NCI-H82 (cell line): ENCODE data around the gene FYB1.
"Not testable (repeated sequence)": the region's sequence is repeated elsewhere in the genome, so short reads cannot be mapped to it uniquely, and the experiment has no call there.

Source experiments
- DNase-seq: peaks from one replicate; lab custom pipeline; 2025; lab: John Stamatoyannopoulos, UW

Gene FYB1, protein sequence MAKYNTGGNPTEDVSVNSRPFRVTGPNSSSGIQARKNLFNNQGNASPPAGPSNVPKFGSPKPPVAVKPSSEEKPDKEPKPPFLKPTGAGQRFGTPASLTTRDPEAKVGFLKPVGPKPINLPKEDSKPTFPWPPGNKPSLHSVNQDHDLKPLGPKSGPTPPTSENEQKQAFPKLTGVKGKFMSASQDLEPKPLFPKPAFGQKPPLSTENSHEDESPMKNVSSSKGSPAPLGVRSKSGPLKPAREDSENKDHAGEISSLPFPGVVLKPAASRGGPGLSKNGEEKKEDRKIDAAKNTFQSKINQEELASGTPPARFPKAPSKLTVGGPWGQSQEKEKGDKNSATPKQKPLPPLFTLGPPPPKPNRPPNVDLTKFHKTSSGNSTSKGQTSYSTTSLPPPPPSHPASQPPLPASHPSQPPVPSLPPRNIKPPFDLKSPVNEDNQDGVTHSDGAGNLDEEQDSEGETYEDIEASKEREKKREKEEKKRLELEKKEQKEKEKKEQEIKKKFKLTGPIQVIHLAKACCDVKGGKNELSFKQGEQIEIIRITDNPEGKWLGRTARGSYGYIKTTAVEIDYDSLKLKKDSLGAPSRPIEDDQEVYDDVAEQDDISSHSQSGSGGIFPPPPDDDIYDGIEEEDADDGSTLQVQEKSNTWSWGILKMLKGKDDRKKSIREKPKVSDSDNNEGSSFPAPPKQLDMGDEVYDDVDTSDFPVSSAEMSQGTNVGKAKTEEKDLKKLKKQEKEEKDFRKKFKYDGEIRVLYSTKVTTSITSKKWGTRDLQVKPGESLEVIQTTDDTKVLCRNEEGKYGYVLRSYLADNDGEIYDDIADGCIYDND

DNA sequence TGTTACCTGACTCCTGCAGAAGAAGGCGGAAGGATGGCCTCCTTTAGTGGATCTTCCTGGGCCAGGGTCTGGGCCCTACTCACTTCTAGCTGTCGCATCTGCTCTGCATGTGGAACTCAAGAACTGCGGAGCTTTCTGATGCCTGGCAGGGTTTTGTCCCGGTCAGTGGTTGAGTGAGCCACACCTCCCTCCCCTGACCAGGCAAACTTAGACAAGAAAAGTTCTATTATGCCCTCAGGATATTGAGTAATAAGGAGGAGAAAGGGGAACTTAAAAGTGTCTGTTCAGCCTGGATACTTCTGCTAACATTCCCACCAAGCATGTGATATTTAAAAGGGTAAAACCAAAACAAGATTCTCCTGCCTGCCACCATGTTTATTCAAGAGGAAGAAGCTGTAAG lies at the start of gene FYB1:
Gene FYB1 (minus strand): TSS at position 127 of the 400 bp plus-strand sequence. CDS start 16,603 bp downstream, outside the sequence.
- DNase-seq: no peak

GRCh38 chr5:39267186-39267585 lies 47.8 kb upstream of the FYB1 start:
- DNase-seq: no peak

DNA sequence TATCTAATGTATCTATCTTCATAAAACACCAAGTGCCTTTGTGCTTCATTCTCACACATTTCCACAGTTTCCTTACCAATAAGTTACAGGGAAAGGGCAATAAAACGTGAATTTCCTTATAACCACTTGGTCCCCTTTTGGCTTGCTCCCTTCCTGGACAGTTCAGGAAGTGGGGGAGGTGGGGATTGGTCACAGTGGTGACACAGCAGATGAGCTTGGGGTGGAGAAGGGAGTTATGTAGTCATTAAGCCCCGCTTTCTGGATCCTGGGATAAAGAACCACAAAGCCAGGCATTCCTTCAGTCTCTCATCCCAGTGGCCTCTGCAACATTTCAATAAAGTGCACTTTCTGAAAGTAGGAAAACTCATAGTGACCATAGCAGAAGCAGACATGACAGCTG lies 47.1 kb upstream of the FYB1 start:
- no peak for DNase-seq

DNA sequence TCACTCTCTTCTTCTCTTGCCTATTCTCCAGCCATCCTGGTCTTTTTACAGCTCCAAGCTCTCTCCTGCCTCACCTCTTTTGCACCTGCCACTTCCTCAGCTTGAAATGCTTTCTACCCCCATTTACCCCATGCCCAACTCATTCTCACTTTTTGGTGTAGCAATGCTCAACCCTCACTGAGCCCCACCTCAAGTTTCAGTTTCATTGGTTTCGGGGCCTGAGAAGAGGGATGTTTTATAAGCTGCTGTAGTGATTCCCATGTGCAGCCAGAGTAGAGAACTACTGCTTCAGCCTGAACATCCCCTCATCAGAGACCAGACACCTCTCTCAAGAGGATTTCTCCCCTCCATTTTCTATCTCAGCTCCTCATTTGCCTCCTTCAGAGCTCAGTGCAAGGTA lies 45.2 kb upstream of the FYB1 start:
- no peak for DNase-seq

- DNase-seq: no peak
Observed at GRCh38 chr5:39262981-39263380, 43.6 kb upstream of the FYB1 start.

- no peak for DNase-seq
Observed at GRCh38 chr5:39260095-39260494, 40.7 kb upstream of the FYB1 start.

DNA sequence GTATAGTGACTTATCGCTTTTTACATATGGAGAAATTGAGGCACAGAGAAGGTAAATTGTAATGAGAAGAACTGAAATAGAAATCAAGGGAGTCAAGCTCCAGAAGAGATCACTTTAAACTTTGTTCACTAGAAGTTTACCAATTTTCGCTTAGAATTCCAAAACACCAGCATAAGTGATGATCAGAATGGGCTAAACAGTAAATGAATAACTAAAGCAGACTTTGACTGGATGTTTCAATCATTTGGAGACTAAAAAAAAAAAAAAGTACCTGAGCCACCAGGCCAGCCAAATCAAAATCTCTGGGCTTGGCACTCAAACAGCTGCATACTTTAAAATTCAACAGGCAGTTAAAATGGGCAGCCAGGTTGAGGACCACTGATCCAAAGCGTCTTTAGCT lies 38.2 kb upstream of the FYB1 start:
- no peak for DNase-seq

DNA sequence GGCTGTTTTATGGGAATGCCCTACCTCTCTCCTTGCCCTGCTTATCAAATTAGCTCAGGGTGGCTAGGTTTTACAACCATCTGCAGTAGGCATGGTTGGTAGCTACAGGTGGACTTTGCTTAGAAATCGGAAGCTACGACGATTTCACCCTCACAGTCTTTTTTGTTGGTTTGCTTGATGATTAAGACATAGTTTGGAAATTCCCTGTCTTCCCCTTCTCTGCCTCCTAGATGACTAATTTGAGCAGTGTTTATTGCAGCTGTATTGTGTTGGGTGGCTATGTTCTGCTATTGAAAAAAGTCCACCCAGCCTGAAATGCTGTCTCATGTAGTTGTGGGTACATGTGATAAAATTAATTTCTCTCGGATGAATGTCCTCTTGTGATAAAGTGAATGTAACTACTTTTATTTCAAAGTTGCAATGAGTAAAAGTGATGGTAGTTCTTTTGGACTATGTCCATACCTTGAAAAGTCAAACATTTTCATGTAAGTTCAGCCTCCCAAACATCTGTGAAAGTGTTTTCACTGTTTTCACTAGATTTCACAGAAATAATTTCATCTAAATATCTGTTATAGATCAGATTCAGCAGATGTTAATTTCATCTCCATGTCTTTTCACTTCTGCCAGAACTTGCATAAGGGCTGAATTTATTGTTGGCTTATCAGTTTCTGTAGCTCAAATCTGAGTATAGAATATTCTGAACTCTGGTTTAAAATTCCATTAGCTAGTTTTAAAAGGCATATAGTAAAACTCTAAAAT lies 37.3 kb upstream of the FYB1 start:
- no peak for DNase-seq

GRCh38 chr5:39255406-39255805 lies 36.0 kb upstream of the FYB1 start:
- no peak for DNase-seq

GRCh38 chr5:39254671-39255070 lies 35.3 kb upstream of the FYB1 start:
- no peak for DNase-seq

- DNase-seq: no peak
Observed at GRCh38 chr5:39253196-39253595, 33.8 kb upstream of the FYB1 start.

DNA sequence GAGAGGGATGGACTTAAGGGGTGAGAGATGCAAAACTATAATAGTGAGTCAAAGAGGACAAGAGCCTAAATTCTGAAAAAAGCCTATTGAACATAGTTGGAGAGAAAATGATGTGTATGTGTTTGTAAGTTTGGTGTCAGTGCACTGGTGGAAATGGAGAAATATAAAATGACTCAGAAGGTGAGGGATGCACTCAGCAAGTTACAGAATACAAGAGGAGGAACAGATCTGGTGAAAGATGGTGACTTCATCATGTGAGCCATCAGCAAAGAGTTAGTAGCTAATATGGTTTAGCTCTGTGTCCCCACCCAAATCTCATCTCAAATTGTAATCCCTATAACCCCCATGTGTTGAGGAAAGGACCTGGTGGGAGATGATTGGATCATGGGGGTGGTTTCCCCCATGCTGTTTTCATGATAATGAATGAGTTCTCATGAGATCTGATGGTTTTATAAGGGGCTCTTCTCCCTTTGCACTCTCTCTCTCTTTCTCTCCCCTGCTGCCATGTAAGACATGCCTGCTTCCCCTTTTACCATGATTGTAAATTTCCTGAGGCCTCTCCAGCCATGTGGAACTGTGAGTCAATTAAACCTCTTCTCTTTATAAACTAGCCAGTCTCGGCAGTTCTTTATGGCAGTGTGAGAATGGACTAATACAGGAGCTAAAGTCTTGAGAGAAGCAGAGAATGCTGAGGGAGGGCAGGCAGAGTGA lies 30.4 kb upstream of the FYB1 start:
- no peak for DNase-seq

DNA sequence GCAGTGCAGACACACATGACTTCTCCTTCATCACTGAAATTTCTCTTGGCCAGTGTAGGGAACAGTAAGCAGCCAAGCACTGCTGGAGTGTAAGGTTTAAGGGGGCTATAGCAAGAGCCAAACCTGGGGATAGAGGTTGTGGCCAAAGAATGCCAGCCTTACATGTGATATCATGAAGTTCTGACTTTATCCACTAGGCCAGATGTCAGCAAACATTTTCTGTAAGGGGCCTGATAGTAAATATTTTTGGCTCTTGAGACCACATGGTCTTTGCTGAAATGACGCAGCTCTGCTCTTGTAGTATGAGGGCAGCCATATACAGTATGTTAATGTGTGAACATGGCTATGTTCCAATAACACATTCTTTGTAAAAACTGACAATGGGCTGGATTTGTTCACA lies 29.7 kb upstream of the FYB1 start:
- DNase-seq: no peak

DNA sequence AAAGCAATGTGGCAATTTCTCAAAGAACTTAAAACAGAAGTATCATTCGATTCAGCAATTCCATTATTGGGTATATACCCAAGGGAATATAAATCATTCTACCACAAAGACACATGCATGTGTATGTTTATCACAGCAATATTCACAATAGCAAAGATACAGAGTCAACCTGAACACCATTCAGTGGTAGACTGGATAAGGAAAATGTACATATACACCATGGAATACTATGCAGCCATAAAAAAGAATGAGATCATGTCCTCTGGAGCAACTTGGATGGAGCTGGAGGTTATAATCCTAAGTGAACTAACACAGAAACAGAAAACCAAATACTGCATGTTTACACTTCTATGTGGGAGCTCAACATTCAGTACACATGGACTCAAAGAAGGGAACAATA lies 21.4 kb upstream of the FYB1 start:
- no peak for DNase-seq

- DNase-seq: peak; percentile 51
Observed at GRCh38 chr5:39238366-39239105, 19.2 kb upstream of the FYB1 start.

DNA sequence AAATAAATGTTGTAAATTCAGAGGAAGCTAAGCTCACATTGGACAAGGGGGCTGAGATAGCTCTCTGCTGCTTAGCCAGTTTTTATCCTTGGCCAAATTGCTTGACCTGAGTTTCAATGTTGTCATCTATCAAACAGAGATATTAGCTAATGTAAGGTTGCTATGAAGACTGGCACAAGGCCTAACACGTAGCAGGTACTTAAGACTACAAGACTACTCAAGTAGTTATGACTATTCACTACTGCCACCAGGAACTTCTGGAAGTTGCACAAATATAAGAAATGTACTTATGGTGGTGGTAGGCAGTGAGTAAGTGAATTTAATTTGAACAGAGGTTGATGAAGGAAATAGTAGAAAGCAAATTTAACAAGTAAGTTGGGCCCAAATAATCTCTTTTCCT lies 17.4 kb upstream of the FYB1 start:
- no peak for DNase-seq

GRCh38 chr5:39235648-39236047 lies 16.3 kb upstream of the FYB1 start:
- DNase-seq: no peak

- DNase-seq: not testable (repeated sequence)
Observed at GRCh38 chr5:39234494-39234893, 15.1 kb upstream of the FYB1 start.

DNA sequence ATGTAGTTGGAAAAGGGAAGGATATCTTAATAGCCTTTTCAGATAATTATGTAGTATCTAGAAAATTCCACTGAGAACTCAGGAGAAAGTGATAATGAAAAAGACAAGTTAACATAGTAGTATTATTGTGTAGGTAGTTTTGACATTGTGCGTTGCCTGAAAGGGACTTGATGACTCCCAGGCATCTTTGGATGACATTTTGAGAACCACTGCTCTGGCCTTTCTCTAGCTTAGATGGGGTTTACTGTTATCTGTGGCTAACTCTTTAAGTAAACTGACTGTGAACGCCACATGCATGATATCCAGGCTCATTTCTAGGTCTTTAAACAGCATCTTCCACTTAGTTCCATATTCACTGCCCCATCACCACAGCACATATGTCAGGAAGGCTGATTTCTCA lies 14.4 kb upstream of the FYB1 start:
- DNase-seq: no peak

DNA sequence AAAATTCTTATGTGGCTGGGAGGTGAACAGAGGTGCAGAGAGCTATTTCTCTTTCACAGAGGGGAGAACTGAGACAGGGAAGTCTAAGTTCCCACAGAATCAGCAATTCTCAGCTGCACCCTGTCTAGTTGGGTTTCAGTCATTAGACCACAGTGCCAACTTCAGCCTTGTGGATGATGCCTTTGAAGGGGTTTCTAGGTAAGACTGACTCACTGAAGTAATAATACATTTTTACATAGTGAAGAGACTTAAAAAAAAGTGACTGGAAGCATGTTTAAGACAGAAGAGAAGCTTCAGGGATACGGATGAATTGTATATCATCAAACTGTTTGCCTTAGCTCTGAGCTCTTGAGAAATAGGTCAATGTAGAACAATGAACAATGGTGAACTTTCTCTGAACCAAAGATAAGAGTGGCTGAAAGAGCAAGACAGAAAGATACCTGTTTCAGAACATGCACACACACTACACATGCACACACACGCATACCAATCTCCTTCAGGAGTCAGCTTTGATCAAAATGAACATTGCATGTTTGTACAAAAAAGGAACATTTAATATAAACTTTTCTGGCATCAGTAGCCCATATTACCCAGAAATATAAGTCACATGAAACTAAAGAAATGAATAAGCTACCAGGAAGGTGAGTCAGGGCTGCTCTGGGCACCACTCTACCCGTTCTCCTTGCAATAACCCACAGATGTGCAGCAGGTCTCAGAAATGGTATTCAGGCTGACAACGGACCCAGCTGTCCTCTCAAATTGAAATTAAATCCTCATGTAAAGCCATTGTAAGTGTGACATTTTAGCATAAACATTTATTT lies 12.6 kb upstream of the FYB1 start:
- no peak for DNase-seq
